ENCODE results near the gene RGS2. TPM values are rescaled to one million over a fixed set of nuclear protein-coding genes. Genes with fewer than 3 reads are reported as not detected.

The RGS2 gene
- total RNA-seq, 1 donor from 2014 or later, result 29.5 TPM

GRCh38 chr1:192860478-192861185 lies 51.8 kb downstream of the RGS2 start:
- TF ChIP-seq CTCF (IDR thresholded peaks at IDR 0.05; ENCODE audit: insufficient read depth, low read length, severe bottlenecking), result no peak
- peak; percentile 38 for DNase-seq (ENCODE audit: low read depth)
- H3K27me3 ChIP-seq (ENCODE audit: control insufficient read depth, insufficient read depth, low read length), result no peaks in the 10 kb centered on the region
- no peak overlapping the region for H3K4me3 ChIP-seq (ENCODE audit: low read depth, low read length)
- H3K36me3 ChIP-seq (ENCODE audit: control insufficient read depth, insufficient read depth, low read length), result no peaks in the 10 kb centered on the region
- FAIRE-seq, result no peak

- Histone ChIP-seq H3K36me3 (ENCODE audit: control insufficient read depth, insufficient read depth, low read length) (no peaks in the 10 kb centered on the region), H3K4me3 (ENCODE audit: low read depth, low read length) (no peak overlapping the region), H3K27me3 (ENCODE audit: control insufficient read depth, insufficient read depth, low read length) (no peaks in the 10 kb centered on the region)
- no peak for FAIRE-seq
- TF ChIP-seq CTCF (IDR thresholded peaks at IDR 0.05; ENCODE audit: insufficient read depth, low read length, severe bottlenecking), result no peak
- DNase-seq (ENCODE audit: low read depth), result peak; percentile 97
Measured at GRCh38 chr1:192861860-192862259, 53.0 kb downstream of the RGS2 start.

Other genes with a start within 250 kb of the RGS2 start
- not detected in 2 replicates for gene RGS1, start 233.3 kb upstream of the RGS2 start, total RNA-seq
- not detected in 2 replicates for gene RGS13, start 172.9 kb upstream of the RGS2 start, total RNA-seq

Measured in bronchial epithelial cell (primary cell).